ENCODE data around the gene AMIGO2. TPM values are rescaled to one million over a fixed set of nuclear protein-coding genes. Genes with fewer than 3 reads are reported as not detected.
A peak's percentile ranks its signal among the peaks of the same experiment; 100 is the strongest.

The AMIGO2 gene
- total RNA-seq, 2 donors from 2014 or later, result 2.6 to 4.0 TPM

GRCh38 chr12:47107446-47107845, 27.7 kb upstream of the AMIGO2 start:
- peaks cover 18% of the 10 kb centered on the region for H3K4me1 ChIP-seq
- no peak for ATAC-seq
- TF ChIP-seq POLR2A (IDR thresholded peaks at IDR 0.05), result no peak
- no peak for TF ChIP-seq CTCF (IDR thresholded peaks at IDR 0.05)
- intact Hi-C loops (cut with DNase I), result no loop called here
- H3K9me3 ChIP-seq, result no peaks in the 10 kb centered on the region
- no peak overlapping the region for H3K27ac ChIP-seq
- no peak for DNase-seq
- 87 to 92% methylated on average over 3 of the region's 3 CpGs for WGBS, 2 donors
- no peak overlapping the region for H3K4me3 ChIP-seq
- H3K36me3 ChIP-seq (replicated peaks in 1 of 2; ENCODE audit: insufficient read depth in 1 of 2, low read depth in 2 of 2), result no peaks in the 10 kb centered on the region
- H3K27me3 ChIP-seq, result no peaks in the 10 kb centered on the region

GRCh38 chr12:47105914-47106674, 26.3 kb upstream of the AMIGO2 start:
- peak; percentile 77 to 92 (median 83) for DNase-seq
- peak; percentile 74 for ATAC-seq
- Histone ChIP-seq H3K4me3 (no peak overlapping the region), H3K36me3 (replicated peaks in 1 of 2; ENCODE audit: insufficient read depth in 1 of 2, low read depth in 2 of 2) (no peaks in the 10 kb centered on the region), H3K4me1 (peaks cover 18% of the 10 kb centered on the region), H3K9me3 (no peaks in the 10 kb centered on the region), H3K27me3 (no peaks in the 10 kb centered on the region), H3K27ac (no peak overlapping the region)
- TF ChIP-seq CTCF (IDR thresholded peaks at IDR 0.05) (no peak), POLR2A (IDR thresholded peaks at IDR 0.05) (no peak)
- intact Hi-C loops (cut with DNase I), result no loop called here
- 48 to 52% methylated on average over 10 of the region's 10 CpGs for WGBS, 2 donors

GRCh38 chr12:47102845-47103651, 23.3 kb upstream of the AMIGO2 start:
- Histone ChIP-seq H3K36me3 (replicated peaks in 1 of 2; ENCODE audit: insufficient read depth in 1 of 2, low read depth in 2 of 2) (no peaks in the 10 kb centered on the region), H3K27me3 (no peaks in the 10 kb centered on the region), H3K4me1 (peaks cover 19% of the 10 kb centered on the region), H3K27ac (no peak overlapping the region), H3K9me3 (no peaks in the 10 kb centered on the region), H3K4me3 (no peak overlapping the region)
- DNase-seq (peak in 1 of 4 donors; percentile 14), ATAC-seq (peak; percentile 54)
- no peak for TF ChIP-seq POLR2A (IDR thresholded peaks at IDR 0.05)
- no peak for TF ChIP-seq CTCF (IDR thresholded peaks at IDR 0.05)
- intact Hi-C loops (cut with DNase I), result no loop called here
- WGBS, 2 donors, result 64 to 78% methylated on average over 10 to 11 of the region's 11 CpGs

GRCh38 chr12:47102406-47102805, 22.6 kb upstream of the AMIGO2 start:
- Histone ChIP-seq H3K4me1 (peaks cover 25% of the 10 kb centered on the region), H3K27ac (no peak overlapping the region), H3K27me3 (no peaks in the 10 kb centered on the region), H3K36me3 (replicated peaks in 1 of 2; ENCODE audit: insufficient read depth in 1 of 2, low read depth in 2 of 2) (no peaks in the 10 kb centered on the region), H3K4me3 (no peak overlapping the region), H3K9me3 (no peaks in the 10 kb centered on the region)
- TF ChIP-seq CTCF (IDR thresholded peaks at IDR 0.05) (no peak), POLR2A (IDR thresholded peaks at IDR 0.05) (no peak)
- no peak for DNase-seq
- no peak for ATAC-seq
- WGBS, 2 donors, result 90 to 93% methylated on average over 4 of the region's 4 CpGs
- intact Hi-C loops (cut with DNase I), result no loop called here

All from body of pancreas (tissue), 4 donors.